HG03354 (cell line): ENCODE measurements around the gene LYVE1.

Experiments used
- ATAC-seq: cut with Tn5 transposase; IDR thresholded peaks from one replicate; pipeline ENCODE4 v1.9.1; 2021; ENCODE audit warnings: mild to moderate bottlenecking; ENCODE audit not compliant: unreplicated experiment, poor library complexity, severe bottlenecking

Gene LYVE1

DNA sequence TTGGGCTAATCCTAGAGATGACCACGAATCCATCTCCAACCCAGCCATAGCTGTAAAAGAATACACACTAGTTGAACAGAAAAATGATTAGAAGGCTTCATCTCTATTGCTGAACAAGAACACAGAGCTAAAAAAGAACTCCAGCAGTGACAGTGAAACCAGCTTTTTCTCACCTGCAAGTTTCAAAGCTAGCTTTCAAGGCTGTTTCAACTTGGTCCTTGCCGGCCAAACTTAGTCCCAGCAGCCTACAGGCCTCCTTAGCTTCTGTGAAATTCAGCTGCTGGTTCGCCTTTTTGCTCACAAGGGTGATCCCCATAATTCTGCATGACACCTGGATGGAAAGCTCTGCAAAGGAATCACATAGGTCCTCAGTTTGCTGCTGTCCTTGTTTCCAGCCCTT, 4.4 kb downstream of the LYVE1 start:
- no peak for ATAC-seq

DNA sequence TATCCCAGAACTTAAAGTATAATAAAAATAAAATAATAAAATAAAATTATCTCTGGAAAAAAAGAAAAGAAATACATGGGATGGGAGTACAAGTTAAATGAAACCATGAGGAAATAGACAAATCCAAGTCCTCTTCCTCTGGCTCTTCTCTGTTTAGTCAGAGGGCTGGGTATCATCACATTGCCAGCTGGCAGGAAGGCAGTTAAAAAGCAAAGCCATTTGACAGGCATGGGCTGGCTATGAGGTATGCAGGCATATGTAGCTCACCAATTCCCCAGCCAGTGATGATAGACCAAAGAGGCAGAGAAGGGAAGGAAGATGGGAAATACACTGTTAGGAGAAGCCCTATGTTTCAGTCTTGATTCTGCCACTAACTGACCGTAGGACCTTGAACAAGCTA, 6.5 kb downstream of the LYVE1 start:
- no peak for ATAC-seq

DNA sequence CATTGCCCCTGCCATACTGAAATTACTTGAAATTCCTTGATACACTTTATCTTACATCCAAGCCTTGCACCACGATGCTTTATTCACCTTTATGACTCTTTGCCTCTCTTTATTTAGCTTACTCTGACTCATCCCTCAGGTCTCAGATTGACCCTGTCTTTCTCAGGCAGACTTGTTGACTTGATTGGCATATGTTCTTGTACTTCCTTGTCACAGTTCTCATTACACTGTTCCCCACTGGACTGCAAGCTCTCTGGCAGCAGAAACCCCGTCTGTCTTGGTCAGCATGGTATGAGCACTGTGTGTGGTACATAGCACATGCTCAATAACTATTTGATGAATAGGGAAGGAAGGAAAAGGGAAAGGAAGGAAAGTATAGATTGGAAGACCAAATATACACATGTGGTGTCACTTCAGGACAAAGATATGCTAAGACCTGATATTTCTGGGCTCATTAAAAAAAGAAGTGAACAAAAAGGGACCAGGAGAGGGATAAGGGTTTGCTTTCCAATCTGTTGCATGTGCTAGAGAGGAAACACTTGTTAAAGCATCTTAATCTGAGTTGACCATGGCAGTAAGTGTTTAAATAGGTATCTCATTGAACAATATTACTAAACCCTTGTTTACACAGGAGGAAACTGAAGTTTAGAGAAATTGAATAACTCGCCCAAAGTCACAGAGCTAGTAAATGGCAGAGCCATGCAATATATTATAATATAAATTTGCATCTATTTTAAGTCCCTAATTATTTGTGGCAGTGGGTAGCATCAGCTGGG, 7.2 kb downstream of the LYVE1 start:
- no peak for ATAC-seq

DNA sequence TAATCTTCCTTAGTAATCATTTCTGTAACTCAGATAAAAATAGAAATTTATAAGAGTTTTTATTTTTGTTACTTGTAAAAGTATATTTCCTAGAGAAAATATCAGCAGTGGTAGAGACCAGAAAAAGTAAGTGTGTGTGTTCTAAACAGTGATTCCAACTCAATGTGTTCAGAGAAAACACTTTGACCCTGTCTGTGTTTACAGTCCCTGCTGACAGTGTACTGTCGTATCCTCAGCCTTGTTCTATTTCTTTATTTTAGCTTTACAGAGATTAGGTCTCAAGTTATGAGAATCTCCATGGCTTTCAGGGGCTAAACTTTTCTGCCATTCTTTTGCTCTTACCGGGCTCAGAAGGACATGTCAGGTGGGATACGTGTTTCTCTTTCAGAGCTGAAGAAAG, 10.2 kb downstream of the LYVE1 start:
- no peak for ATAC-seq

DNA sequence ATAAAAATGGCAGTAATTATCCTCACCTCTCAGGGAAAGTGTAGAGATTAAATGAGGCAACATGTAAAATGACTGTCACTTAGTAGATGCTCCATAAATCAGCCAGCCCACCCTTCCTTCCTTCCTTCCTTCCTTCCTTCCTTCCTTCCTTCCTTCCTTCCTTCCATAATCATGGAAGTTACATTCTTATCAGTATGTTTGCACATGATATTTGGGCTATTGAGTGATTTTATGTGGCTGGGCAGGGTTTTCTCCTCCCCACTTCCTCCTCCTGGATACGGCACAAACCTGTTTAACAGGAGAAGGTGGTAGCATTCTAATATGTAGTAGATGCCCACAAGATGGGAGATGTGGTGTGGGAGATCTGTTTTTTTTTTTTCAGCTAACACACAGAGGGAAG, 11.9 kb downstream of the LYVE1 start:
- ATAC-seq: no peak

DNA sequence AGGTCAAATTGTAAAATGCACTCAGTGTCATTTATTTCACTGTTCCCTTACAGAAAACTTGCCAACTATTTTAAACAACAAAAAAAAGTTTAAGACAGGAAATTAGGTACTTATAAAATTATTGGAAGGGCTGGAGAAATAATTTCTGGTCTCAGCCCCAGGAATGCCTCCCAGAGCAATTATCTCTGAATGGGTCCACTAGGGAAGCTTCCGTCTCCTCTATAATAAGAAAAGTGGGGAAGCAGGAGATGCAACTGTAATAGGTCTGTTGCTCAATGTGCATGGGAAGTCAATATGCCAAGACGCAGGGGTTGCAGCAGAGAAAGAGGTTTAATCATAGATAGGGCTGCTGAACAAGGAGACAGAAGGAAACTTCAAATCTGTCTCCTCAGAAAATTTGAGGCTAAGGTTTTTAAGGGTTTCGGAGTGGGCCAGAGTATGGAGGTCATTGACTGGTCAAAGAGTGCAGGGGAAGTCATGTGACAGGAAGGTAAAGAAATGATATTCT, 16.6 kb downstream of the LYVE1 start:
- no peak for ATAC-seq

DNA sequence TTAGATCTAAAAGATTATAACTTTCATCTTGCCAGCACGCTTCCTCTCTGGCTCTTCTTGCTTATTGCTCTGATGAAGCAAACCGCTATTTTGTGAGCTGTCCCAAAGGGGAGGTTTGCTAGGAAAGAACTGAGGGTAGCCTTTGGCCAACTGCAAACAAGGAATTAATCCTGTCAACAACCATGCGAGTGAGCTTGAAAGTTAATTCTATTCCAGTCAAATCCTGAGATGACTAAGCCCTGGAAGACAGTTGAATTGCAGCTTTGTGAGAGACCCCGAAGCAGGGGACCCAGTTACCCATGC, 17.2 kb downstream of the LYVE1 start:
- no peak for ATAC-seq

DNA sequence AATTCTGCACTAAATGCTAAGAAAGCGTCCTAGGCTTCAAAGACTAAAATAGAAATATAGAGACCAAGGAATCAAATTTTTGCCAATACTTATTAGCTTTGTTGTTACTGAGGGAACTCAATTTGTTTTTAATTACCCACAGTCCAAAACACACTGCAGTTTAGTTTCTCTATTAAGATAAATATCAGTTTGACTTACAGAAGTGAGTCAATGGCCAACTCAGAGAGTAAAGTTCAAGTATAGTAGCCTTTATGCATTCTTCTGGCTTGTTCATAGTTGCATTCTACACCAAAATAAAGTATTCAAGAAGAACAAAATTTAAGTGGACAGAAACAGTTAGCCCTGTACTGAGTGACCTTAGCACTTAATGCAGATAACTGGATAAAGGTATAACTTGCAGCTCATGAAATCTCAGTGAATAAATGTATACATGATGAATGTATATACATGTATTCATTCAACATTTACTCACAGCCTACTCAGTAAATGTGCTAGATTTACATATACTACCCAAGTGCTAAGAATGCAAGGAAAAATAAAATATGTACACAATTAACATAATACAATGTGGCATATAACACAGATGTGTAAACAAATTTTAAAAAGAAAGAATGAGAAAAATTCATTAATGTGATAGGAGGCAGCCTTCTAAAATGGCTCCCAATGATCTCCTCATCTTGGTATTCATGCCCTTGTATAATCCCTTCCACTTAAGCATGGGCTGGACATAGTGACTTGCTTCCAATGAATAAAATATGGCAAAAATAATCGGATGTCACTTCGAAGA, 17.8 kb downstream of the LYVE1 start:
- ATAC-seq: no peak

DNA sequence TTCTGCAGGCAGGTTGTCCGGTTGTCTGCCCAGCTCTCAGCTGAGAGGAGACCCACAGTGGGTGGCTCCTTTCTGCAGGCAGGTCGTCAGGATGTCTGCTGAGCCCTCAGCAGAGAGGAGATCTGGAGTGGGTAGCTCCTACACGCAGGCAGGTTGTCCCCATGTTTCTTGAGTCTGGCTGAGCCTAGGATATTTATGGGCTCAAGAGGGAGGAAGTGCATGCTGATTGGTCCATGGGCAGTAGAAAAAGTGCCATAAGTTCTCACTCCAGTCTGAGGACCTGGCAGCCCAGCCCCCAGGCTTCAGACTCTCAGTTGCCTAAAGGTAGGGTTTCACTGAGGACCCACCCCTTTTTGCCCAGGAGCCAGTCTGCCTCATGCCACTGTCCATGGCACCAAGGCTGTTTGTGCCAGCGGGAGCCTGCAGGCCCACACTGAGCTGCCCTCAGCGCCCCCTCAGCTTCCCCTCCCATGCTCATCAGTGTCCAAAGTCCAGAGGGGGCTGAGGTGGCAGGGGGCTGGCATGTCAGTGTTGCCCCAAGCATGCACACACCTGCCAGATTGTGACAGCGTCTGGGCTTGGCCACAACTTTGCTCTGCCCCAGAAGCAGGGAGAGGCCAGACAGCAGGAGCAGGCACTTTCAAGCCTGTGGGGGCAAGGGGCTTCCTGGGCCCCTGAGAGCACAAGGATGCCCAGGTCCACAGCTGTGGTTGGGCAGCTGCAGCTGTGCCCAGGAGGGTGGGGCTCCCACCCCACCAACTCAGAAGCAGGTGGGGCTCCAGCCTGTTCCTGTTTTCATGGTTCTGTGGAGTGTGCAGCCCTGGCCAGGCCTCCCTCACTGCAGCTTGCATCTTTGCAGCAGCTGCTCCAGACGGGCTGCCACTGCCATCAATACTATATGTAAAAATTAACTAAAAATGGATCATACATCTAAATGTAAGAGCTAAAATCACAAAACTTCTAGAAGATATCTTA, 23.7 kb downstream of the LYVE1 start:
- no peak for ATAC-seq

DNA sequence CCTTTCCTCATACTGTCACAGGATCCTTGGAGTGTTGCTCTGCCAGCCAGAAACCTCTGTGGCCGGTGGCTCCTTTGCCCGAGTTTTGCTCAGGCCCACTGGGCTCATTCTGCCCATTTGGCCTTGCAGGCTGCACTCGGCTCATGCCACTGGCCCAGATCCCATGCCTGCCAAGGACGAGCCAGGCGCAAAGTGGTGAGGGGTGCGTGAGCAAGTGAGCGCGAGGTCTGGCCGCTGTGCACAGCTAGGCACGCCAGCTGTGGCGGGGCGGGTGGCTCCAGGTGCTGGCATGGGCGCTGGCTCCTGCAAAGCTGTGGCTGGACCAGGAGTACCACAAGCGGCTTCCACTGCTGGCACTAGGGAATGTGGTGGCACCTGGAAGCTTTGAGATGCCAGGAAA, 24.7 kb downstream of the LYVE1 start:
- ATAC-seq: no peak

DNA sequence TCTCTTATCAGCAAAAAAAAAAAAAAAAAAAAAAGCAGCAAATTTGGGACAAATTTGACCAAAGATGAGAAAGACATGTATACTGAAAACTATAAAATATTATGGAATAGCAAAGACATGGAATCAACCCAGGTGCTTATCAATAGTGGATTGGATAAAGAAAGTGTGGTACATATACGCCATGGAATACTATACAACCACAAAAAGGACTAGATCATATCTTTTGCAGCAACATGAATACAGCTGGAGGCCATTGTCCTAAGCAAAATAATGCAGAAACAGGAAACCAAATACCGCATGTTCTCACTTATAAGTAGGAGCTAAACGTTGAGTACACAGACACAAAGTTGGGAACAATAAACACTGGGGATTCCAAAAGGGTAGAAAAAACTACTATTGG, 25.7 kb downstream of the LYVE1 start:
- ATAC-seq: no peak

DNA sequence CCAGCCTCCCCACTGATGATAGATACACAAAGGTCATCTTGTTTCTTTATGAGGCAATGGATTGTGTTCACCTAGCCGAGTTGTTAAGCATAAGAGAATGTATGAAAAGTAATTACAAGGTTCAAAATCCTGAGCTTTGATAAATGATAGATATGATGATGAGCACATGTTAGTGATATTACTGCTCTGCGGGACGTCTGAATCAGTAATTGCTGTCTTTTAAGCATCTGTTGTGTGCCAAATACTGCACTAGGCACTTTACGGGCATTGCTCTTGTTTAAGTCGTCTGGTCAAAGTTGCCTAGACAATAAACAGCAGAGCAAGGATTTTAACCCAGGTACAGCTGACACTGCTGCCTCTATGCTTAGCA, 26.9 kb downstream of the LYVE1 start:
- no peak for ATAC-seq

DNA sequence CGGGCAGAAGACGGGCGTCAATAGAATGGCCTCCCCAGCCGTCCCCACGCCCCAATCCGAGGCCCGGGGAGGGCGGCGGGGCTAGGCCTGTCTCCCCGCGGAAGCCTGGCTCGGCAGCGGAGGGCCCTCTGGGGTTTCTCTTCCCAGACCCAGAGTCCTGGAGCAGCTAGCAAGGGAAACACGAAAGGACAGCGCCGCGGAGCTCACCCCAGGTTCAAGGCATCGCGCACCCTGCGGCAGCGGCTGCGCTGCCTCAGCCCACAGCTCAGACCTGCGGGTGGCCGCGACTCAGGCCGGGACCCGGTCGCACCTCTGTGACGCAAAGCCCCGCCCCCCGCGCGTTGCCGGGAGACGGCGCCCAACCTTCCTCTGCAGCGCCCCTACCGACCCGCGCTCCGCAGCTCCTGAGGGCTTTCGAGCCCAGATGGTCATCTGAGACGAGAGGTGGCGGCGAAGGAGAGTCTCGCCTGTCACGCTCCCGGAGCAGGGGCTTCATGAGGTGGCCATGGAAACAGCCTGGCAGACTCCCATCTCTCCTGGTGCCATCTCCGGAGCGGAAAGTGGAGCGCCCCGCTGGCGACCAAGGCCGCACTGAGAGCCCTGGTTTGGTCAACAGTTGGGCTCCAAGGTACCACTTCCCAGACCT, 27.4 kb downstream of the LYVE1 start, which contains the start of gene RNF141:
TSS of gene RNF141 (minus strand) at position 273 of the 646 bp plus-strand sequence. CDS start 7,029 bp downstream, outside the sequence.
- ATAC-seq: peak; percentile 99

DNA sequence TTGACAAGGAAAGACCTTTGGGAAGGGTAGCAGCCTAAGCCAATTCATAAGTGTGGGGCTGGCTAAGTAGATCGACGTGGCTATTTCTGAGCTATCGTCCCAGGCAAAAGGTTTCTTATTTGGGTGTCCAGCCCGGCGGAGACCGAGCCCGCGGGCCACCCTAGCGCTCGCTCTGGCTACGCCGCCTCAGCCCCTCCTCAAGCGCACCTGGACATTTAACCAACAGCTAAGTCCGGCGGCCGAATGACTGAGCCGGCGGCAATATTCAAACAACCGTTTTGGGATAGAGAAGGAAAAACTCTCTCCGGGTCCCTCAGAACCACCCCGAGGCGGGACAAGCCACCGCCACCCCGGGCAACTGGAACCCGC, 27.9 kb downstream of the LYVE1 start:
- peak; percentile 35 for ATAC-seq

DNA sequence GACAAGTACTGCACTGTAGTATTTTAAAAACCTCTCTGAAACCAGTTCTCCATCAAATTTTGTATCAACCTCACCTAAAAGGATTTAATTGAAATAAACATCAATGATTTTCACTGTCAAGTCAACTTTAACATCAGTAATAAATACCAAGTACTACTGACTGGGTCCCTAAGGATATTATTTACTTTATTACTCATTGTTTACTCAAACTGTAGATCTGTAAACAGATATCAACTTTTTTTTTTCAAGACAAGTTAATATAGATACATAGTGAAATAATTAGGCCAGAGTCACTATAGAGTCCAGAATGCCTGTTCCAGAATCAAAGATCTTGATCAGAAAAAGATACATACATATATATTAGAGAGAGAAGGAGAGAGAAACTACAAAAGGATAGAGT, 29.1 kb downstream of the LYVE1 start:
- no peak for ATAC-seq

DNA sequence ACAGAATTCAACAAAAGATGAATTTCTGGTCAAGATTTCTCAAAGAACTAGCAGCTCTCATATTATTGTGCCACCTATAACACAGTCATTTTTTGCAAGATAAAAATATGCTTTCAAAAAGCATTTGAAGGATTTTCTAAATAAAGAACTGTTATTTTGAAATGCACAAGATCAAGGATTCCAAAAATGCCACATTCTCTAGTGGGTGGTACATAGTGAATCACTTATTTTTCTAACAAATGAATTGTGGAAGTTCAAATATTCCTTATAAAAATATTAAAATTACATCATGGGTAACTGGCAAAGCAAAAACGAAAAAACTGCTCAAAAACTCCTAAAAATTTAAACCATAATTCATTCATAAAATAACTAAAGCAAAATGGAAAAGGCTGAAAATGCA, 29.5 kb downstream of the LYVE1 start:
- ATAC-seq: no peak

DNA sequence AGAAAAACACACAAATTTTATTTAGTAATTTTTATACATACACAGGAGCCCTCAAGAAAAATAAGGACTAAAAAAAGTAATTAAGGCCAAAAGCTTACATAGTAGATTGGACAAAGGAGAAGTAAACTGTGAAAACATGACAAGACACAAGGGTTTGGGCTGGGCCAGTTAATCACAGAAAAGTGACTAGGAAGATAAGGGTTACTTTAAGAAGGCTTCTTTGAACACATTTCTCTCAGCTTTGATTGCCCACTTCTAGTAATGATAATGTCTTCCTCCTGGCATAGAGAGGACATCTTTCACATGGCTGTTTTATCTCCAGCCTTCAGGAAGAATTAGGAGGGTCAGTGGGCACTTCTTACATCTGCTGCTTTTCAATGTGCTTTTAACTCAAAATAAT, 30.9 kb downstream of the LYVE1 start:
- ATAC-seq: no peak

DNA sequence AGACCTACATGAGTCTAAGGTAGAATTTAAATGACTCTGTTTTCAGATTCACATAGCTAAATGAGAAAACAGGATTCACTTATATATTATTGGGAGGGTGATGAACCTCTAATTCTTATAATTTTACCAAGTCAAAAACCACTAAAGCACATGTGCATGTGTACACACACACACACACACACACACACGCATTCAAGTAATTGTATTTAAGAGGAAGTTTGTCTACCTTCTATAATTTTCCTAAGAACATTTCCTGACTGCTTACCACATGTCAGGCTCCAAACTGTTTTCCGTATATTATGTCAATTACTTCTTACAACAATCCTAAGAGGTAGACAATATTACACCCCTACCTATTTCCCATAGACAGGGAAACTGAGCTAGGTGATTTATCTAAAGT, 34.1 kb downstream of the LYVE1 start:
- ATAC-seq: no peak

DNA sequence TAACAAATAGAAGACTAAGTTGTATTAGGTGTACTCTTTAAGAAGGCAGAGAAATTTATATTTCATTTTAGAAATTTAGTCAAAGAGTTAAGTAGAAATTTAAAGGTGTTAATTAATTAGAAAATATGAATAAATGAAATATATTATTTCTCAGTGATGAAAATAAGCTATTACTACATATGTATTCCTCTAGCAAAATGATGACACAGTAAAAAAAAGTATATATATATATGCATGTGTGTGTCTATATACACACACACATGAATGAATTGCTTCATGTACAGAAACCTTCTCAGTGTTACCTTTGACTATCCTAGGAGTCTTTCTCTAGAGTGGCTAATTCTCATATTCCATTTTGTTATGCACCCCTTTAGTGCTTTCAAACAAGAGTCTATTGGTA, 35.1 kb downstream of the LYVE1 start:
- ATAC-seq: no peak

DNA sequence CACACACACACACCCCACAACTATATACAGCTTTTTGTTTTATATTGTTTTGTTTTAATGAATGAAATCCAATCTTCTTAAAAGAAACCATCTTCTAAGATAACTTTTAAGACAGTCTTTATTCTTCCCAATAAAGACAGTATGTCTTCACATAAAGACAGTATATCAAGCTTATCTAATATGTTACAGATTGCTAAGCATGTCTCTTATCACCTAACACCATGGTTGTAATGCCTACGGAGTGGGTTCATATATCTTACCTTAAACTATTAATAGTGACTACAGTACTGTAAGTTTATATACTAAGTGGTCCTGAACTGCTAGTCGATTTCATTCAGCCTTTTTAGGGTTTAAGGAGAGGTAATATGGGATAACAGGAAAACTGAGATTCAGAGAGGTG, 35.9 kb downstream of the LYVE1 start:
- no peak for ATAC-seq
